Measurements from ENCODE around the gene KCNIP1.

DNA sequence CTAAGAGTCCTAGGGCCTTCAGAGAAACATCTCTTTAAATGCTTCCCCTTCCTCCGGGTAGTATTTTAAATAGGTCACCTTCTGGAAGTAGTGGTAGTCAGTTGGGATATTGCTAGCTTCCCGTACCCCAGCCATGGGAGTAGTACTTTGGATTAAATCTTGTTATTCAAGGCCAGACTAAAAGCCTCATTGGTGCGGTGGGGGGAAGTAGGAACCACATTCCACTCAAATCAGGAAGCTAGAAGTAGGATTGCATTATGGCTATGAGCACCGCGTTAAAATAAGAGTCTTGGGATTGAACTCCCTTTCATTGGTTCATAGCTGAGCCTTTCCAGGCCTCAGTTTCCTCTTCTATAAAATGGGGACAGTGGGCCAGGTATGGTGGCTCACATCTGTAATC, 6.7 kb downstream of the KCNIP1 start:
- no peak for TF ChIP-seq POLR2AphosphoS5 (IDR thresholded peaks at IDR 0.05)
- TF ChIP-seq, protein P1, sequence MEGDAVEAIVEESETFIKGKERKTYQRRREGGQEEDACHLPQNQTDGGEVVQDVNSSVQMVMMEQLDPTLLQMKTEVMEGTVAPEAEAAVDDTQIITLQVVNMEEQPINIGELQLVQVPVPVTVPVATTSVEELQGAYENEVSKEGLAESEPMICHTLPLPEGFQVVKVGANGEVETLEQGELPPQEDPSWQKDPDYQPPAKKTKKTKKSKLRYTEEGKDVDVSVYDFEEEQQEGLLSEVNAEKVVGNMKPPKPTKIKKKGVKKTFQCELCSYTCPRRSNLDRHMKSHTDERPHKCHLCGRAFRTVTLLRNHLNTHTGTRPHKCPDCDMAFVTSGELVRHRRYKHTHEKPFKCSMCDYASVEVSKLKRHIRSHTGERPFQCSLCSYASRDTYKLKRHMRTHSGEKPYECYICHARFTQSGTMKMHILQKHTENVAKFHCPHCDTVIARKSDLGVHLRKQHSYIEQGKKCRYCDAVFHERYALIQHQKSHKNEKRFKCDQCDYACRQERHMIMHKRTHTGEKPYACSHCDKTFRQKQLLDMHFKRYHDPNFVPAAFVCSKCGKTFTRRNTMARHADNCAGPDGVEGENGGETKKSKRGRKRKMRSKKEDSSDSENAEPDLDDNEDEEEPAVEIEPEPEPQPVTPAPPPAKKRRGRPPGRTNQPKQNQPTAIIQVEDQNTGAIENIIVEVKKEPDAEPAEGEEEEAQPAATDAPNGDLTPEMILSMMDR (IDR thresholded peaks at IDR 0.05), result no peak
